Activated CD4-positive, alpha-beta T cell treated with anti-CD3 and anti-CD28 coated beads, Interleukin-2, amount 50 U/mL, for 1 hour (primary cell): ENCODE data around the gene DNAJB12.
"Not testable (repeated sequence)": the region's sequence is repeated elsewhere in the genome, so short reads cannot be mapped to it uniquely, and the experiment has no call there.

ENCODE experiments used
- DNase-seq: peaks from one replicate; pipeline ENCODE4 v3.0.0-alpha.2; 2020

The DNAJB12 gene

DNA sequence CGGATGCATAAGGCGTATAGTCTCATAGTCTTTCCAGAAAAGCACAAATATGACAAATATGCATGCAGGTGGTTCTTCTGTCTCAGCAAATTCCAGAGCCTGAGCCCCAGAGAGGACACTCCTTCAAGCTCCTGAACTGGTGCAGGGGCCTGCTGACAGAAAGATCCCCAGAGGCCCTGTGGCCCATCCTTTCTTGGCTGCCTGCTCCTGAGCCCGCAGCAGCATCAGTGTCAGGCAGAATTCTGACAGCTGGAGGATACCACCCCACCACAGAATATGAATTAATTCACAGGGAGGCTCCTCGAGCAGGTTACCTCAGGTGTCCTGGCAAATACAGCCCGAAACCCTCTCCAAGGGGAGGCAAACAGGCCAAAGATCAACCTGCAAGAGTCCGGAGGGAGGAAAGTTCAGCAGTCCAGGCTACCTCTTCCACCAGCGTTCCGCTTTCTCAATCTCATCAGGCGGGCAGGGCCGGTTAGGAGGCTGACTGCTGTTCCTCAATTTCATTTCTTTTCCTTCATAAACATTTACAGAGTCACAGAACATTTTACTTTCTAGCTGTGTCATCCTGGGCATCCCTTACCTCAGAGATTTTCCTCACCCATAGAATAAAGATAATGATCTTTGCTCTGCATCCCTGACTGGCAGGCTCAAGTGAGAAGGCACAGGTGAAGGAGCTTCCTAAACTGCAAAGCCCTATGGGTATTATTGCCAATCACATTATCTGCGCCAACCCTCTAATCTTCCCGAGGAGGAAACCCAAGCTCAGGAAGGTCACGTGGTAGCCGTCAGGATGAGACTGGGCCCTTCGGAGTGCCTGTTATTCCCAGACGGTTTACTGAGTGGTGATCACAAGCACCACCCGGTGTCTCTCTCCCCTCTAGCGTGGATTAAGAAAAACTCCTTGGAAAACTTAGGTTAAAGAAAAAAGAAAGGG, 1.4 kb downstream of the DNAJB12 start:
- DNase-seq: no peak

DNA sequence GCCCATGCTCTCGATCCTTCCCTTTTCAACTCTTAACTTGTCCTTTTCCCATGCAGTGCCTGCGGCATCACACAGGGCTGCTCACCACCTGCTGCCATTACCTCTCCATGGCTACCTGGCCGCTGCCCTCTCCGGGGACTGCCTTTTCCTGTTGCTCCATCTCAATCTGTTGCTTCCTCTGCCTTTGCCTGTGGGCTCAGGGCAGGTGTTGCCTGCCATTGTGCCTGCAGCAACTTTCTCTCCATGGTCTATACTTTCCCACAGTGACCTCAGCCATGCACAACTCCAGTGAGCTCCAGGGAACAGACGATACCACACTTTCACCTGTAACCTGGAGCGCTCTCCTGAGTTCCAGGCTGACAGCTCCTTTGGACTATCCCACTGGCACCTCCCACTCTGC, 3.2 kb downstream of the DNAJB12 start:
- DNase-seq: no peak

DNA sequence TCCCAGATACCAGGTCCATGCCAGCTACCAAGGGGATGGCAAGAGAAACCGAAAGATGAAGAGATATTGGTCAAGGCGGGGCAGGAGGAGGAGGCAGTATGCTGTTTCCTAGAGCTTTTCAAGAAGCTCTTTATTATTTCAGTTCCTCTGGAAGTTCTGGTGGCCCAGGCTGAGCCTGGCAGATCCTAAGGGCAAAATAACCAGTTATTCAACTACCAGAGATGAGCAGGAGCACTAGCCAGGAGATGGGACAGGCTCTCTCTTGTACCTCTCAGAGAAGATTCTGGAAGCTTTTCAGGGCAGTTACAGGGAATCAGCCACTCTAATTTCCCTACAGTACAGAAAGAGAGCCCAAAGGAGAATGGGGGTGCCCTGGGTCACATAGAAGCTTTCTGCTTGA, 5.3 kb downstream of the DNAJB12 start:
- no peak for DNase-seq

DNA sequence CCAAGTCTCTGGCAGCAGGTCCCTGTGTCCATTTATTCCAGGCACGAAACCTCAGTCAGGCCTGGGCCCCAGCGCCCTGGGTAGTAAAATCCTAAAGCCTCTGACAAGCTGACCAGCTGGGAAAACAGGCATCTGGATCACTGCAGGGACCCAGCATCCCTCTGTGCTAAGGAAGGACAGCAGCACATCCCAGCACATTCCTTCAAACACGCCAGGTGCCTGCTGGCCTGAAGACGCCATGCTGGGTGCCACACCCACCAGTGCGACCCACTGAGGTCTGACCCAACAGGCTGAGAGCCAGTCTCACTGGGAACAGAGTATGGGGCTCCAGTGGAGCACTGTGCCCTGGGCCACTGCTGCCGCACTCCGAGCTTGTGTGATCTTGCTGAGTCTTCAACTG, 6.4 kb downstream of the DNAJB12 start:
- no peak for DNase-seq

DNA sequence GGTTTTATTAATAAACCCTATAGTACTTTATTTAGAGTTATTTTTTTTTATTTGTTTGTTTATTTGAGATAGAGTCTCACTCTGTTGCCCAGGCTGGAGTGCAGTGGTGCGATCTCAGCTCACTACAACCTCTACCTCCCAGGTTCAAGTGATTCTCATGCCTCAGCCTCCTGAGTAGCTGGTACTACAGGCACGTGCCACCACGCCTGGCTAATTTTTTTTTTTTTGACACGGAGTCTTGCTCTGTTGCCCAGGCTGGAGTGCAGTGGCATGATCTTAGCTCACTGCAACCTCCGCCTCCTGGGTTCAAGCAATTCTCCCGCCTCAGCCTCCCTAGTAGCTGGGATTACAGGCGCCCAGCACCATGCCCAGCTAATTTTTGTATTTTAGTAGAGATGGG, 8.6 kb downstream of the DNAJB12 start:
- DNase-seq: not testable (repeated sequence)

DNA sequence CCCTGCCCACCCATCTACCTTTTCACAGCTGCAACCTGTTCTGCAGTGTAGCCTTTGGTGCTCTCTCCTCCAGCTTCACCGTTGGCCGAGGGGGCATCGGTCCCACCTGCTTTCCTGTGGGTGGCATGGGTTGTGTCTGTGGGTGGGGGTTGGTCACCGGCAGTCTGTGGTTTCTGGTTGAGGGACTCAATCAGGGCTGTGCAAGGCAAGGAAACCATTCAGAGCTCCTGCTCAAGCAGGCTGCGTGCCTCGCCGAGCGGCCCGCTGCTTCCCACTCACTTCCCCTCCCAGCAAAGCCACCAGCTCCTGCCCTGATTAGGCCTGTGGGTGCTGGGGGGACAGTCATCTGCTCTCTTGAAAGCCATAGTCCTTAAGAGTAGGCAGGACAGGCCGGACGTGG, 9.8 kb downstream of the DNAJB12 start:
- DNase-seq: no peak

DNA sequence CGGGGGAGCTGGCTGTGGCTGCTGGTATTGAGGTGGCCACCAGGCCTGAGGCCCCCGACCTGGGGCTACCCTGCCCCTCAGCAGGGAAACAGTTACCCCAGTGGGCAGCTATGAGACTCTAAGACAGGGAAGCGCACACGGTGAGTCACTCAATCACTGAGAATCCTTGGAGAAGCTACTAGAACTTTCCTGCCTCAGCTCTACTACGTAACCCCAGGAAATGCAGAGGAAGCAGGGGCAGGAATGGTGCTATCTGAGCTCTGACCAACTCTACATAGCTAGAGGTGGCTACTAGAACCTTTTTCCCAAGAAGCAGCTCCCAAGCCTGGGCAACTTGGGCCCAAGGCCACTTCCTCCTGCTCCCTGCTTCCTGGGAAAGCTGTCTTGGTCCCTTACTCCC, 11.8 kb downstream of the DNAJB12 start:
- DNase-seq: no peak

DNA sequence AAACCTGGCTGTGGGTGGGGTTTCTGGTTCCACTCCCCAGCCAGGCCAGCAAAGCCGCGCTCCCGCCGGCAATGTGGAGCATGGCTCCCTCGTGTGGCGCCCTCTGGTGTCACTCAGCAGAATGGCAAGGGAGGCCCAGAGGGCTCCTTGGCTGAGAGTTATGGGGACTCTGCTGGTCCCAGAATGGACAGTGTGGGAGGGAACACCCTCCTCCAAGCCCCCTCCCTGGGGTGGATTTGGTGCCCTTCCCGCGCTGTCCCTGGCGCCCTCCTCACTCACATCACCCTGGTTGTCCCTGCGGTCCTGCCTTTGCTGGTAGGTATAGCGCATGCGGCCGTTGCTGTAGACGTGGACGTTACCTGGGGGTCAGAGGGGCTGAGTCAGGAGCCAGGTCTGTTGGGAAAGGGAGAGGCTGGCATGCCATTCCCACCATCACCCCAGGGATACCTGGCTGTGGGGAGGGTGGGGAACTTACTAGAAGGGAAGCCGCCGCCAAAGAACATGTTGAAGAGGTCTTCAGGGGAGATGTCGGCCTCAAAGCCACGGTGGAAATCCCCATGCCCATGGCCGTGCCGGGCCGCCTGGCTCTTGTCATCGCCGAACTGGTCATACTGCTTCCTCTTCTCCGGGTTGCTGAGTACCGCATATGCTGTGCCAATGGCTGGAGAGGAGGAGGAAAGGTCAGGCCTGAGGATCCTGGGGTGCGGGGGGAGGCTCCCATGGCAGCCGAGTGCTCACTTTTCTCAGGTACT, 14.0 kb downstream of the DNAJB12 start:
- peak; percentile 78 for DNase-seq

DNA sequence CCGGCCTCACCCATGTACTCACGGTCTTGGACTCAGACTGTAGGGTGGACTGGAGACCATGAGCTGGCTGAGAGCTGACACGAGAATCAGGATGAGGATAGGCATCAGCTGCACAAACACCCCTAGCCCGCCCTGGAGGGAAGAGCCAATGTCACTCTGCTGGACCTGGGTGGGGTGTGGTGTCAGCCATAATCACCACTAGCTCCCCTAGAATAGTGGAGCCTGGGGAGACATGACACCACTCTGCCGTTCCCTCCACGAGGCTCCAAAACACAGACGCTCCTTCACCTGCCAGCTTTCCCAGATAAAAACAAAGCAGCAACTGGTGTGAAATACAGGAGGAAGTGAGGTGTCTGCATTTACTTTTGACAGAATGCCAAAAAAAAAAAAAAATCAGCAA, 16.5 kb downstream of the DNAJB12 start:
- no peak for DNase-seq

DNA sequence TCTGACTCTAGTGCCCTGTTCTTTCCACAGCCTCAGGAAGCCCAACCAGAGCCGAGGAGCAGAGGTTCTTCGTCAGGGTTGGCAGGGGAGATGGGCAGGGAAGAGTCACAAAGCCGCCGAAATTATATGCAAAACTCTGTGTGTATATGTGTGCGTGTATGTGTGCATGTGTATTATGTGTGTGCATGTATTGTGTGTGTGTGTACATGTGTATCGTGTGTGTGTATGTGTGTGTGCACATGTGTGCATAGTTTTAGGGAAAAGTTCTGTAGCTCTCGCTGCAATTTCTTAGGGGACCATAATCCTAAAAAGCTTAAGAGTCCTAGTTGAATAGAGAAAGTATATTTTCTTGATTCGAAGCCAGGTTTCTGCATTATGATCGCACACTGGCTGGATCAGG, 17.0 kb downstream of the DNAJB12 start:
- no peak for DNase-seq

DNA sequence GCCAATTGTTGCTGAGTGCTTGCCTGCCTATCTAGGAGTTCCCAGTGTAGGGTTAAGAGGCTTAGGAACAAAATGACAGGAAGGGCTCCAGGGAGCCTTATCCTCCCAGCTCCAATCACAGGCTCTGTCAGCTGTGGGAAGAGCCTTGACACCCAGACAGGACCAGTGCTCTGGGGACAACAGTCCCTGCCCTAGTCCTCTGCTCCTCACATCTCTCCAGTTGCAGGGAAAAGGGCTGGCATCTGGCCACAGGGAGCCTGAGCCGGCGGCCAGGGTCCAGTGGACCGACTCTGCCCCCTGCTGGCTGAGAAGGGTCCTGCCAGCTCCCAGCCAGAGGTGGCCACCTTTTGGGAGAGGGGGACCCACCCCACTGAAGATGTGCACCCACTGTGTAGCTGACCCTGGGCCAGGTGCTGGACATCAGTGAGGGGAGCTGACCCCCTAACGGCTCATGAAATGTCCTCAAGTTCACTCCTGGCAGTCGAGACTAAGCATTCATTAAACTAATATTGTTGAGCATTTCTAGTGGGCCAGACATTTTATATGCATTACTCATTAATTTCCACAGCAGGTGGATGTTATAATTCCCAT, 17.6 kb downstream of the DNAJB12 start:
- DNase-seq: peak; percentile 68

DNA sequence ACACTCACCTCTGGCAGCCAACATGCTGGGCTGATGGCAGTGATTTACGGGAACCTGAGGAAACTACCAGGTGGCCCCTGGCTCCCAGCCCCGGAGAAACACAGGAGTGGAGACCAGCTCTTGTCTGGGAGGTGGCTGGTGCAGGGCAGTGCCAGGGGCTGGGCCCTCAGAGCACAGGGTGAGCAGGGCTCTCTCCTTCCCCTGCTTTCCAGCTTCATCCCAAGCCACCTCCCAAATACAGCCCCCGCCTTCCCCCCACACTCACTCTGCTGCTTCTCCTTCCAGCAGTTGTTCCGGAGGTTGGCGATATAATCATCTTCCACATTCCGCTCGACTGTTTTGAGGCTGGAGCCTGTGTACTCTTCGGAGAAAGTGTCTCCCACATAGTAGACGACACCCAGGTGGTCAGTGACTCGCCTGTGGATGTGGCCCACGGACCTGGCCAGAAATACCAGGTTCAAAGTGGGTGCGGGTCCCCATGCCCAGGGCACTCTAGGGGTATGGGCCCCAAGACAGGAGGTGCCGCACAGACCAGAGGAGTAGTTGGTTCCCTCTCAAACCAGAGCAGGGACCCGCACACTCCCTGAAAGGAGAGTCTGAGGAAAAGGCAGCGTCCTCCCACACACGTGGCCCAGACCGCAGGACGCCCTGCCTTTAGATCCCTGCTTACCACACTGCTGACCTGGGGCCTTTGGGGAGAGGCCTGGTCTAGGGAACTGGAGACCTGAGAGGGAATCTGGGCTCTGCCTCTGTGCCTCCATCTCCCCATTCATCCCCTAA, 18.3 kb downstream of the DNAJB12 start:
- no peak for DNase-seq

DNA sequence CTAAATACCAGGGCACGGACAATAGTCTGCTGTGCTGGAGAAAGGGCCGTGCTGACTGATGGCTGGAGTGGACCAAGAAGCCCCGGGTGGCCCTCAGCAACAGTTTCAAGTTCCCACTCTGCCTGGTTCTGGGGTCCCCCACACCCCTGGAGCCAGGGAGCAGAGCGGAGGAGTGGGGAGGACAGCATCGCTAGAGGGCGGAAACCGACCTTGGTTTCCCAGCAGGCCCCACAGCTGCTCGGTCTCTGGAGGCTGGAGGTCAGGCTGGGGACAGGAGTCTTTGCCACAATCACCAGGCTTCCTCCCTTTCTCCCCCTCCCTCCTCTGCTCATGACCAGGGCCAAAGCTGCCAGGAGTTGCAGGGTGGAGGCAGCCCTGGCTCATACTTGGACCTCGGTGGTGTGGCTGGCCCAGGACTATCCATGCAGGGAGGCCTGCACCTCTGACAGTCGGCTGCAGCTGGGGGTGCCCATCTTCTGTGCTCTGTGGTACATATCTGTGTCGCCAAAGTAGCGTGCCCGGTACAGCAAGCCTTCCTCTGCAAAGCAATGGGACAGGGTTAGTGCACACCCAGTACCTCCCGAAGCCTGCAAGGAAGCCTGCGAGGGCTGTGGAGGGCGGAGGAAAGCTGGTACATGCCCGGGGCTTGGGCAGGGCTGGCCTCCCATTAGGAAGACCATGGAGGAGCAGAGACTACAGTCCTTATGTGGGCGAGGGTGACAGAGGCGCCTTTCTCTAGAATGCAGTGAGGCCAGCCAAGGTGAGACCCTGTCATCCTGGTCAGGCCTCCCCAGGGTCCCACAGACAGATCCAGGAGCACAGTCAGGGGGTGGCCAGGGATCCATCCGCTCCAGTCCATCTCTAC, 19.1 kb downstream of the DNAJB12 start:
- peak; percentile 35 for DNase-seq

DNA sequence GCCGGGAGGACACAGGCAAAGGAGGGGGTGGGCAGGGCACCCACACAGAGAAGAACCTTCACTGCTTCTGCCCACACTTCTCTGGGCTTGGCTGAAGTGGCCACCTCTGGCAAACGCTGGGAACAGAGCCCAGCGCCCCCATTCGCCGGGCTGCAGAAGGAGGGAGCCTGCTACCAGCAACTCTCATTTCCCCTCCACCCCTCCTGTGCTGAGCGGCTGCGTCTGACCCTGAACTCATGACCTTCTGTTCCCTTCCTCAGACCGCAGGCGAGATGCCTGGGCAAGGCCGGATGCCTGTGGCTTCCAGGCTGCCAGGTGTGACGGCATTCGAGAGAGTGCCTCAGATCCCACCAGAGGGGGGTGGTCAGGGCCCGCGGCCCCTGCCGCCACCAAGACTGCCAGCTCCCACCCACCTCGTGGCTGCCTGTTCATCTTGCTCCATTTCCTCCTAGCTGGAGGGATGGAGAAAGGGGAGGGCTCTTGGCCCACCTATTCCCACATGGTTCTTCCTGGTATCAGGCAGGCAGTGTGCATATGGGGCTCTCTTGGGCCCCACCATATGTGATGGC, 19.8 kb downstream of the DNAJB12 start:
- DNase-seq: peak; percentile 80

DNA sequence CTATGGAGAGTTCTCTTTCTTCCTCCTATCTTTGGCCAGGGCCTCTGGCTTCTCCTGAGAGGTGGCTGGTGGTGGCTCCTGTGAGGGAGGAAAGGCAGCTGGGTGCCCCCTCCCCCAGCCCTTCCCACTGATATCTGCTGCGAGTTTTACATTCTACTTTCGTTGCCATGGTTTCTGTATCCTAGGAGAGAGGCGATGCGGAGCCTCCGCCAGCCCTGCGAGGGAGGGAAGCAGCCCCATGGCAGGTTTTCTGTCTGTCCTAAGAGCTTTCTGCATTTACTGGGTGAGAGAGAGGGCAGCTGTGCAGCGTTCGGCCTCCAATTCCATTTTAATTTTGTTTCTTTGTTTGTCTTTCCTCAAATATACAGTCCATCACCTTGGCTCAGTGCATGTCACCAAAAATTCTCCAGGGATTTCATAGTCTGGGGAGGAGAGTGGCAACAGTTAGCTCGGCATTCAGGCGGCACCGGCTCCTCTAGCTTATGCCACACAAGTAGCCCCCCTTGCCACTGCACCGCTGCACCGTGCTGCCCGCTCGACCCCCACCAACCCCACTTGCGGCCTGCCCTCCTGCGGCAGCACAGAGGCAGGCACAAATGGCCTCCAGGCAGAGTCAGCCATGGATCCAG, 20.4 kb downstream of the DNAJB12 start:
- no peak for DNase-seq

DNA sequence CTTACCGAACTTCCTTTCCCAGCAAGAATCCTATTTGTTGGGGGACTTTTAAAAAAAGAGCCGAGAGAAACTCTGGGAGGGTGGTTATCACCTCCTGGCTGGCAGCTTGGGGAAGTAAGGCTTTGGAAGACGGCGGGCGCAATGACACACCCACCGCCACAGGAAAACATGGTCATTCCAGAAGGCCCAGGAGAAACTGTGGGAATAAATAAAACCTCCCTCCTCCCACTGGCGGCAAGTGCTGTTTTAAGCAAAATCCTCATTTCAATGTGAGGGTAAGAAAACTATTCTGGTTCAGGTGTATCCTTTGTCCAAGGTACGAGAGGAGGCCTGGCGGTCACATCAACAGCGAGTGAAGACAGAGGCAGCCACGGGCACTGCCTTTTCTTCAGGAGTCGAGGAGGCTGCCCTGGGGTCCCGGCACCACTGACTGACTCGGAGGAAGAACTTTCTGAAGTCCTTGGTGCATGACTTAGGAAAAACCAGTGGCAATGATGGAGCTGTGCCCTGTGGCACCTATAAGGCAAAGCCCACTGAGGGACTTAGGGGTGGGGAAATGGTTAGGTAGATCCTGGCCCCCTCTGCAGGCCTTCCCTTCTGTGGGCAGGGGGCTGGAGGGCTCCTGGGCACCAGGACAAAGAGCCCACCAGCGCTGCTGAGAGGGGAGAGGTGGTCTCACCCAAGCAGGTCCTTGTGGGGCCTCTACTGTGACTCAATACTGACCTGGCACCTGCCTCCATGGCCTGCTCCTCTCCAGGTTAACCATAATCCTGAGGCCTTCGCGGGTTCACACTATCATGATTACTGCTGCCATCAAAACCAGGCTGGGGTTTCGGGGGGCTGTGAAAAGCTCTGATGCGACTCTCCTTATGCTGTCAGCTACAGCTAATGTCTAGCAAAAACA, 21.4 kb downstream of the DNAJB12 start:
- DNase-seq: no peak

DNA sequence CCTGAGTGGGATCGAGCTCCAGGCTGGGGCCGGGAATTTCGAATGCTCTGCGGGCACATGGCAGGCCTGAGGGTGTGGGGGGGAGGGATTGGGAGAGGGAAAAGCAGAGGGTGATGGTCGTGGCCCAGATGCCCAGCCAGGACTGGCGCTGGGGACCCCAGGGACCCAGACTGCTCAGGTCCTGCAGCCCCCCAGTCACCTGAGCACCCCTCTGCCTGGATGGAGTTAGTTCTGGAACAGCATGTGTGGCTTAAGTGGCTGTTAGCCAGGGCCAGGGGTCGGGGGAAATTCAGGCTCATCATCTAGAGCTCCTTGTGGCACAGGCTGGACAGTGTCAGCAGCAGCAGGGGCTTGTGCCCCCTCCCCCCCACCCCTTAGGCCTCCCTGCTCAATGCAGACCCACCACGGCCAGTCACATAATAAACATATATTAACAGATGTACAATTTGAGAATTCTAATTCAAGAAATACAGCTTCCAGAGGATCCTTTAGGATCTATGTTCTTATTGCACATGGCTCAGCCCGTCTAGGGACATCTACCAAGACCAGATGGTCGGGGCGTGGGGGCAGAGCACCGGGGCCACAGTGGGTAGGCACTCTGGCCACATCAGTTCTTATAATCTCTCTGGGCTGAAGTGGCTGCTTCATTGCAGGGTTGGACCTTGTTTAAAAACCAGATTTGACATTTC, 22.2 kb downstream of the DNAJB12 start:
- DNase-seq: no peak

DNA sequence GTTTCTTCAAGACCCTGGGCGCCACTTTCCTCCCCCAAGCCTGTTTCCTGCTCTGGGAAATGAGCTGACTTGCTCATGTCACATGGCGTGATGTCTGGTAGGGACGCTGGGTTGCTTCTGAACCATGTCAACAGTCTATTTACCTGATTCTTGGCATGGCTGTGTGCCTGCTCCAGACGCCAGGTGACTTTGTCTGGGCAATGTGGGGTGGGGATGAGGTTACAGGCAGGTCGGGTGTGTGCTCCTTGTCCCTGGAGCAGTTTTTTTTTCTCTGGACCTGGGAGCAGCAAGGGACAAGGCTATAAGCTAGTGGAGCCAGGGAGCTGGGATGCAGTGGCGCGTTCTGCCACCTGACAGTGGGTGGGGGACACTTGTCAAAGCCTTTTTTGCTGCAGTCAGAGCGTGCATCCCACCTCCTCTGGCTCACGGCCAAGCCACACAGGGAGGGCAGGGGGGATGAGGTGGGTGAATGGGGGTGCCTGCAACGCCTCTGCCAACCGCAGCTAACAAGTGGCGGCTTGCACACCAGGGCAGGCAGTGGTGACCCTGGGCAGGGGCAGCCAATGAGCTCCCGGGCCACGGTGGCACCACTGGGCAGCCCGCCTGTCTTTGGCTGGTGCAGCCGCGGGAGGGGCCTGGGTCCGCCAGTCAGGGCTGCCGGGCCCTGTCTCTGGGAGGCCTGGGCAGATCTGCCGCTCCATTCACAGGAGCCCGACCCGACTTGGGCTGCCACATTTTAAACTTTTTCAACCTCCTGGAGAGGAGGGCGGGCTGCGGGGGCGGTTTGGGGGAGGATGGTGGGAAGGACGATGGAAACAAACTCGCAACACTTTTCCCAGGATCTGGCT, 22.9 kb downstream of the DNAJB12 start:
- DNase-seq: peak; percentile 84
